Caco-2 (cell line): ENCODE results near the gene FOXP4. TPM values are rescaled to one million over a fixed set of nuclear protein-coding genes. Genes with fewer than 3 reads are reported as not detected.

Experiments
- BruUV-seq: library from RNA; stranded (reverse); fragments of 400-500 nt; replicated peaks from 2 replicates; lab custom pipeline; 2021; lab: Mats Ljungman, UMichigan
- CTCF ChIA-PET: fragments of 300-600 bp; sonication (Branson Sonifier 250); formaldehyde crosslinking; loops from one replicate; lab custom pipeline; 2022; ENCODE audit warnings: antibody characterized with exemption; lab: Charles Lee
- POLR2A ChIA-PET: fragments of 300-600 bp; sonication (Branson Sonifier 250); formaldehyde crosslinking; loops from one replicate; lab custom pipeline; 2022; ENCODE audit warnings: antibody characterized with exemption; lab: Charles Lee
- DNase-seq, 2 experiments: peaks; one replicate each; pipeline versions ENCODE4 v3.0.0 to v3.0.0-alpha.2; 2020 to 2022
- H3K27me3 ChIP-seq: replicated peaks from 2 replicates; pipeline ENCODE4 v1.6.0; 2011; ENCODE audit warnings: low read length; ENCODE audit not compliant: control insufficient read depth, insufficient read depth
- H3K36me3 ChIP-seq: 2 replicates; pipeline ENCODE4 v1.5.1; 2011; ENCODE audit warnings: low read length; ENCODE audit not compliant: control insufficient read depth, insufficient read depth
- H3K4me1 ChIP-seq: fragments of 250-450 bp; sonication (Bioruptor Pico); 2 replicates; pipeline ENCODE4 v1.5.1; 2020; ENCODE audit warnings: mild to moderate bottlenecking
- H3K4me3 ChIP-seq: 2 replicates; pipeline ENCODE4 v1.5.1; 2011; ENCODE audit warnings: low read depth, mild to moderate bottlenecking, control low read depth, low read length
- H3K9me3 ChIP-seq: fragments of 250-450 bp; sonication (Bioruptor Pico); 2 replicates; pipeline ENCODE4 v1.5.1; 2020; ENCODE audit warnings: mild to moderate bottlenecking, moderate library complexity
- H3K27ac Mint-ChIP-seq: one replicate; pipeline ENCODE4 v1.8.0; 2022; ENCODE audit warnings: mixed read lengths; ENCODE audit not compliant: unreplicated experiment
- H3K27me3 Mint-ChIP-seq: one replicate; pipeline ENCODE4 v1.8.0; 2022; ENCODE audit warnings: mixed read lengths; ENCODE audit not compliant: insufficient read depth, unreplicated experiment
- H3K36me3 Mint-ChIP-seq: one replicate; pipeline ENCODE4 v1.8.0; 2022; ENCODE audit warnings: mild to moderate bottlenecking, mixed read lengths; ENCODE audit not compliant: insufficient read depth, unreplicated experiment
- H3K4me1 Mint-ChIP-seq: one replicate; pipeline ENCODE4 v1.8.0; 2022; ENCODE audit warnings: low read depth, mixed read lengths; ENCODE audit not compliant: unreplicated experiment
- H3K4me3 Mint-ChIP-seq: one replicate; pipeline ENCODE4 v1.8.0; 2022; ENCODE audit warnings: mild to moderate bottlenecking, moderate library complexity, mixed read lengths; ENCODE audit not compliant: unreplicated experiment
- H3K9me3 Mint-ChIP-seq: one replicate; pipeline ENCODE4 v1.8.0; 2022; ENCODE audit warnings: mixed read lengths; ENCODE audit not compliant: unreplicated experiment
- CTCF ChIP-seq, 2 experiments: fragments of 200-600 bp in 1 of 2; IDR thresholded peaks; 1 replicate in 1 of 2; 2 replicates in 1 of 2; pipeline versions ENCODE4 v1.5.1 to v1.8.0; 2011 to 2022; ENCODE audit warnings: antibody characterized with exemption in 1 of 2, control low read depth in 1 of 2, inconsistent platforms in 1 of 2, low read depth in 1 of 2, low read length in 1 of 2, mild to moderate bottlenecking in 1 of 2, moderate library complexity in 1 of 2; ENCODE audit not compliant: insufficient read depth in 1 of 2, severe bottlenecking in 1 of 2, unreplicated experiment in 1 of 2
- intact Hi-C: fragments of 100-400 bp; cut with micrococcal nuclease; formaldehyde crosslinking; loops from one replicate; pipeline ENCODE4 v1.10.0; 2022; ENCODE audit not compliant: unreplicated experiment
- total RNA-seq: library from RNA; stranded (reverse); gene quantifications from 2 replicates; pipeline ENCODE4 v1.2.3, GENCODE V29; 2022

Gene FOXP4
- total RNA-seq, 1 experiment from 2014 or later: 117 TPM

- CTCF ChIA-PET: no interaction called here
- Histone ChIP-seq H3K9me3 (no peaks in the 10 kb centered on the region), H3K4me1 (peaks cover 22% of the 10 kb centered on the region), H3K36me3 (no peaks in the 10 kb centered on the region), H3K4me3 (no peak overlapping the region), H3K27me3 (no peaks in the 10 kb centered on the region)
- Mint-ChIP-seq H3K27me3 (no peaks in the 10 kb centered on the region), H3K4me1 (peaks cover 30% of the 10 kb centered on the region), H3K9me3 (no peaks in the 10 kb centered on the region), H3K36me3 (peaks cover 4% of the 10 kb centered on the region), H3K4me3 (no peak overlapping the region), H3K27ac (no peak overlapping the region)
- POLR2A ChIA-PET: no interaction called here
- intact Hi-C loops: no loop called here
- DNase-seq: peak in 1 of 2 experiments; percentile 9
- no peak for TF ChIP-seq CTCF (IDR thresholded peaks at IDR 0.05; ENCODE audit: insufficient read depth in 1 of 2, low read depth in 1 of 2, low read length in 1 of 2, severe bottlenecking in 1 of 2, unreplicated experiment in 1 of 2)
- BruUV-seq: no TSS peak
Observed at GRCh38 chr6:41648921-41649320, 102.7 kb downstream of the FOXP4 start.

GRCh38 chr6:41649596-41649995 lies 103.4 kb downstream of the FOXP4 start:
- peaks cover 4% of the 10 kb centered on the region for H3K36me3 Mint-ChIP-seq
- H3K27ac Mint-ChIP-seq: no peak overlapping the region
- Histone ChIP-seq H3K4me3 (no peak overlapping the region), H3K4me1 (peaks cover 17% of the 10 kb centered on the region), H3K36me3 (no peaks in the 10 kb centered on the region), H3K9me3 (no peaks in the 10 kb centered on the region), H3K27me3 (no peaks in the 10 kb centered on the region)
- no peaks in the 10 kb centered on the region for H3K9me3 Mint-ChIP-seq
- intact Hi-C loops: no loop called here
- H3K4me1 Mint-ChIP-seq: peaks cover 27% of the 10 kb centered on the region
- BruUV-seq: no TSS peak
- POLR2A ChIA-PET: no interaction called here
- H3K27me3 Mint-ChIP-seq: no peaks in the 10 kb centered on the region
- CTCF ChIA-PET: interaction anchor here (0.8 kb wide), 1 partner anchor 43 kb away, joined by 5 read pairs; no protein-coding TSS in a partner anchor
- TF ChIP-seq CTCF (IDR thresholded peaks at IDR 0.05; ENCODE audit: insufficient read depth in 1 of 2, low read depth in 1 of 2, low read length in 1 of 2, severe bottlenecking in 1 of 2, unreplicated experiment in 1 of 2): no peak
- peak in 1 of 2 experiments; percentile 34 for DNase-seq
- H3K4me3 Mint-ChIP-seq: no peak overlapping the region

- intact Hi-C loops: loop anchor here (5.0 kb wide), 1 partner anchor 48 kb away; no protein-coding TSS in a partner anchor
- BruUV-seq: no TSS peak
Observed at GRCh38 chr6:41650120-41650519, 103.9 kb downstream of the FOXP4 start.

More at GRCh38 chr6:41650120-41650519, 103.9 kb downstream of the FOXP4 start:
- H3K9me3 Mint-ChIP-seq: no peaks in the 10 kb centered on the region
- TF ChIP-seq CTCF (IDR thresholded peaks at IDR 0.05; ENCODE audit: insufficient read depth in 1 of 2, low read depth in 1 of 2, low read length in 1 of 2, severe bottlenecking in 1 of 2, unreplicated experiment in 1 of 2): no peak
- Histone ChIP-seq H3K4me3 (no peak overlapping the region), H3K36me3 (no peaks in the 10 kb centered on the region), H3K27me3 (no peaks in the 10 kb centered on the region), H3K9me3 (no peaks in the 10 kb centered on the region), H3K4me1 (peaks cover 11% of the 10 kb centered on the region)
- no peak overlapping the region for H3K27ac Mint-ChIP-seq
- ChIA-PET CTCF (interaction anchor here (0.8 kb wide), 1 partner anchor 44 kb away, joined by 5 read pairs; no protein-coding TSS in a partner anchor), POLR2A (no interaction called here)
- H3K27me3 Mint-ChIP-seq: no peaks in the 10 kb centered on the region
- DNase-seq: peak in 1 of 2 experiments; percentile 9
- peaks cover 4% of the 10 kb centered on the region for H3K36me3 Mint-ChIP-seq
- H3K4me3 Mint-ChIP-seq: no peak overlapping the region
- peaks cover 21% of the 10 kb centered on the region for H3K4me1 Mint-ChIP-seq
